ENCODE data around the gene ADGRE1. TPM values are rescaled to one million over a fixed set of nuclear protein-coding genes. Genes with fewer than 3 reads are reported as not detected.

Gene ADGRE1
- polyA plus RNA-seq, 1 donor (not counting 4 experiments of a cell fraction or from before 2014, with no cell fraction given): not detected

DNA sequence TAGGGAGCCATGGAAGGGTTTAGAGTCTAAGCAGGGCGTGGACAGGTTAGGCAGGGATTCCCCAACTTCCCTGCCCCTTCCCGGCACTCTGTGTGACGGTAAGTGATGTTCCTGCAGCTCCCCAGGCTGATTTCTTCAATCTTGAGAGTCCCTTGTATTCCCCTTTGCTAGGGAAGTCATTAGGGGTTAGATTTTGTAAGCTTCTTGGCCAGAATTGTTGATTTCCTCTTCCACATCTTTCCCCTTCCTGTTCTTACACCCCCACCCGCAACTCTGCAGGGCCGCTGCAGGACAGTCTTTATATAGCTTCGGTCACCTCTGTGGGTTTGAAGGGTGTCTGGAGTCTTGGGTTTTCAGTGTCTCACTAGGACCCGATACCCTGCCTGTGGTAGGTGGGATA is 10.6 kb upstream of the ADGRE1 start:
- Histone ChIP-seq H4K20me1 (ENCODE audit: control insufficient read depth, extremely low read depth, insufficient read depth, low read length) (no peaks in the 10 kb centered on the region), H3K9ac (ENCODE audit: control insufficient read depth, extremely low read depth, insufficient read depth, low read length) (no peak overlapping the region), H3K9me1 (ENCODE audit: control insufficient read depth, extremely low read depth, insufficient read depth, low read length) (no peaks in the 10 kb centered on the region), H3K27ac (ENCODE audit: control insufficient read depth, insufficient read depth, low read length) (no peak overlapping the region), H3K79me2 (ENCODE audit: control insufficient read depth, insufficient read depth, low read length) (no peaks in the 10 kb centered on the region), H3K27me3 (ENCODE audit: control insufficient read depth, extremely low read depth, insufficient read depth, low read length) (no peaks in the 10 kb centered on the region), H3K4me2 (ENCODE audit: control insufficient read depth, extremely low read depth, insufficient read depth, low read depth, low read length) (no peak overlapping the region), H3K4me1 (ENCODE audit: control insufficient read depth, extremely low read depth, insufficient read depth, low read length) (no peaks in the 10 kb centered on the region), H3K9me3 (ENCODE audit: control insufficient read depth, low read depth, low read length) (no peaks in the 10 kb centered on the region), H3K36me3 (ENCODE audit: control insufficient read depth in 2 of 2, extremely low read depth in 1 of 2, insufficient read depth in 2 of 2, low read length in 2 of 2) (no peaks in the 10 kb centered on the region), H3K4me3 (ENCODE audit: control insufficient read depth in 2 of 3, extremely low read depth in 1 of 3, insufficient read depth in 2 of 3, low read depth in 1 of 3, low read length in 3 of 3) (no peak overlapping the region), H2AFZ (ENCODE audit: control insufficient read depth, low read length) (no peak overlapping the region)
- dilution Hi-C loops (cut with MboI; ENCODE audit: extremely low pct_ligation_motif_present, low sequenced_read_pairs): no loop called here
- no peak for DNase-seq (ENCODE audit: low read depth, low spot score)
- TF ChIP-seq, protein P1, sequence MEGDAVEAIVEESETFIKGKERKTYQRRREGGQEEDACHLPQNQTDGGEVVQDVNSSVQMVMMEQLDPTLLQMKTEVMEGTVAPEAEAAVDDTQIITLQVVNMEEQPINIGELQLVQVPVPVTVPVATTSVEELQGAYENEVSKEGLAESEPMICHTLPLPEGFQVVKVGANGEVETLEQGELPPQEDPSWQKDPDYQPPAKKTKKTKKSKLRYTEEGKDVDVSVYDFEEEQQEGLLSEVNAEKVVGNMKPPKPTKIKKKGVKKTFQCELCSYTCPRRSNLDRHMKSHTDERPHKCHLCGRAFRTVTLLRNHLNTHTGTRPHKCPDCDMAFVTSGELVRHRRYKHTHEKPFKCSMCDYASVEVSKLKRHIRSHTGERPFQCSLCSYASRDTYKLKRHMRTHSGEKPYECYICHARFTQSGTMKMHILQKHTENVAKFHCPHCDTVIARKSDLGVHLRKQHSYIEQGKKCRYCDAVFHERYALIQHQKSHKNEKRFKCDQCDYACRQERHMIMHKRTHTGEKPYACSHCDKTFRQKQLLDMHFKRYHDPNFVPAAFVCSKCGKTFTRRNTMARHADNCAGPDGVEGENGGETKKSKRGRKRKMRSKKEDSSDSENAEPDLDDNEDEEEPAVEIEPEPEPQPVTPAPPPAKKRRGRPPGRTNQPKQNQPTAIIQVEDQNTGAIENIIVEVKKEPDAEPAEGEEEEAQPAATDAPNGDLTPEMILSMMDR (optimal IDR thresholded peaks at IDR 0.05 in 1 of 3, IDR thresholded peaks at IDR 0.05 in 1 of 3, conservative IDR thresholded peaks at IDR 0.05 in 1 of 3; ENCODE audit: extremely low read depth in 1 of 3, insufficient read depth in 2 of 3, low read length in 3 of 3): no peak
- TF ChIP-seq EZH2 (IDR thresholded peaks at IDR 0.05; ENCODE audit: low read length): no peak
- no peak for FAIRE-seq

DNA sequence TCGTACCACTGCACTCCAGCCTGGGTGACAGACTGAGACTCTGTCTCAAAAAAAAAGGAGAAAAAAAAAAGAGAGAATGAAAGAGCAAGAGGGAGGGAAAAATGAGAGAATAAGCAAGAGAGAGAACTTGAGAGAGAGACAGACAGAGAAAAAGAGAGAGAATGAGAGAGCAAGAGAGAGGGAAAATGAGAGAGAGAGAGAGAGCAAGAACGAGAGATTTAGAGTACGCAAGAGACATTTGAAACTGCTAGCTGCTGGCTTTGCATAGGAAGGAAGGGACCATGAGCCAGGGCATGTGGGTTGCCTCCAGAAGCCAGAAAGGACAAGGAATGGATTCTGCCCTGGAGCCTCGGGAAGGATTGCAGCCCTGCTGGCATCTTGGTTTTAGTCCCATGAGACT is 9.6 kb upstream of the ADGRE1 start:
- dilution Hi-C loops (cut with MboI; ENCODE audit: extremely low pct_ligation_motif_present, low sequenced_read_pairs): no loop called here
- TF ChIP-seq, protein P1 (optimal IDR thresholded peaks at IDR 0.05 in 1 of 3, IDR thresholded peaks at IDR 0.05 in 1 of 3, conservative IDR thresholded peaks at IDR 0.05 in 1 of 3; ENCODE audit: extremely low read depth in 1 of 3, insufficient read depth in 2 of 3, low read length in 3 of 3): no peak
- TF ChIP-seq EZH2 (IDR thresholded peaks at IDR 0.05; ENCODE audit: low read length): no peak
- no peak for DNase-seq (ENCODE audit: low read depth, low spot score)
- Histone ChIP-seq H3K36me3 (ENCODE audit: control insufficient read depth in 2 of 2, extremely low read depth in 1 of 2, insufficient read depth in 2 of 2, low read length in 2 of 2) (no peaks in the 10 kb centered on the region), H3K4me1 (ENCODE audit: control insufficient read depth, extremely low read depth, insufficient read depth, low read length) (no peaks in the 10 kb centered on the region), H4K20me1 (ENCODE audit: control insufficient read depth, extremely low read depth, insufficient read depth, low read length) (no peaks in the 10 kb centered on the region), H3K9ac (ENCODE audit: control insufficient read depth, extremely low read depth, insufficient read depth, low read length) (no peak overlapping the region), H2AFZ (ENCODE audit: control insufficient read depth, low read length) (no peak overlapping the region), H3K9me3 (ENCODE audit: control insufficient read depth, low read depth, low read length) (no peaks in the 10 kb centered on the region), H3K4me2 (ENCODE audit: control insufficient read depth, extremely low read depth, insufficient read depth, low read depth, low read length) (no peak overlapping the region), H3K9me1 (ENCODE audit: control insufficient read depth, extremely low read depth, insufficient read depth, low read length) (no peaks in the 10 kb centered on the region), H3K27me3 (ENCODE audit: control insufficient read depth, extremely low read depth, insufficient read depth, low read length) (no peaks in the 10 kb centered on the region), H3K27ac (ENCODE audit: control insufficient read depth, insufficient read depth, low read length) (no peak overlapping the region), H3K79me2 (ENCODE audit: control insufficient read depth, insufficient read depth, low read length) (no peaks in the 10 kb centered on the region), H3K4me3 (ENCODE audit: control insufficient read depth in 2 of 3, extremely low read depth in 1 of 3, insufficient read depth in 2 of 3, low read depth in 1 of 3, low read length in 3 of 3) (no peak overlapping the region)
- FAIRE-seq: no peak

All from keratinocyte (primary cell).